GM12891 (cell line): Measurements from ENCODE around the gene OR2S2.

Source experiments
- POLR2A ChIP-seq: IDR thresholded peaks from 2 replicates; pipeline ENCODE4 v1.6.1; 2011; ENCODE audit warnings: low read depth, low read length, control low read depth
- POLR2AphosphoS5 ChIP-seq: IDR thresholded peaks from 2 replicates; pipeline ENCODE4 v1.6.1; 2011; ENCODE audit warnings: low read depth, low read length, control low read depth
- TAF1 ChIP-seq: IDR thresholded peaks from 2 replicates; pipeline ENCODE4 v1.6.1; 2011; ENCODE audit warnings: low read depth, low read length, control low read depth

- TF ChIP-seq TAF1 (no peak), POLR2A (no peak), POLR2AphosphoS5 (no peak)
Observed at GRCh38 chr9:35911690-35912089, 46.3 kb downstream of the OR2S2 start.
